Cardiac septum (tissue), 1 donor: ENCODE measurements around the gene RIIAD1. TPM values are rescaled to one million over a fixed set of nuclear protein-coding genes. Genes with fewer than 3 reads are reported as not detected.
A peak's percentile ranks its signal among the peaks of the same experiment; 100 is the strongest.

ENCODE experiments used
- DNase-seq: peaks from one replicate; pipeline ENCODE4 v3.0.0-alpha.2; 2020; ENCODE audit warnings: low spot score
- intact Hi-C: fragments of 100-400 bp; cut with DNase I; formaldehyde crosslinking; loops from one replicate; pipeline ENCODE4 v1.14.0; 2022
- total RNA-seq: library from RNA; stranded (reverse); fragmentation: NEBNext Ultra II Directional; extraction: Animal tissue kit (Norgen Biotek cat#: 25700); gene quantifications from one replicate; pipeline ENCODE4 v1.2.1, GENCODE V29; 2021
- donor health status: DM: no; HTN: no; CAD: no.

Gene RIIAD1
- total RNA-seq, 1 donor from 2014 or later: 4.3 TPM

DNA sequence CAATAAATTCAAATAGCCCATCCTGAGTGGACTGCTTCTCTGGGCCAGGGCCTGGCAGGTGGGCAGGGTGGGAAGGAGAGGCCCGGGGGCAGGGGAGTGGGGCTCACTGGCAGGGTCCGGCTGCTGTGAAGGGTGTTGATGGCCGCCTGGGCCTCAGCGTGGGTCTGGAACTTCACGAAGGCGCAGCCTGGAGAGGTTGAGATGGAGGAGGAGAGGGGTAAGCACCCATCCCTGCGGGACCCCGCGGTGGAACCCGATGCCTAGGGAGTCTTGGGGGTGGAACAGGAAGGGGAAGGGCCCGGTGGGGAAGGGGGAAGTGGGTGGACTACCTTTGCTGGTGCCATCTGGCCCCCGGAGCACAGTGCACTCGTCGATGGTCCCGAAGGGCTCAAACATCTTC, 12.4 kb upstream of the RIIAD1 start:
- intact Hi-C loops: no loop called here
- peak; percentile 50 for DNase-seq

DNA sequence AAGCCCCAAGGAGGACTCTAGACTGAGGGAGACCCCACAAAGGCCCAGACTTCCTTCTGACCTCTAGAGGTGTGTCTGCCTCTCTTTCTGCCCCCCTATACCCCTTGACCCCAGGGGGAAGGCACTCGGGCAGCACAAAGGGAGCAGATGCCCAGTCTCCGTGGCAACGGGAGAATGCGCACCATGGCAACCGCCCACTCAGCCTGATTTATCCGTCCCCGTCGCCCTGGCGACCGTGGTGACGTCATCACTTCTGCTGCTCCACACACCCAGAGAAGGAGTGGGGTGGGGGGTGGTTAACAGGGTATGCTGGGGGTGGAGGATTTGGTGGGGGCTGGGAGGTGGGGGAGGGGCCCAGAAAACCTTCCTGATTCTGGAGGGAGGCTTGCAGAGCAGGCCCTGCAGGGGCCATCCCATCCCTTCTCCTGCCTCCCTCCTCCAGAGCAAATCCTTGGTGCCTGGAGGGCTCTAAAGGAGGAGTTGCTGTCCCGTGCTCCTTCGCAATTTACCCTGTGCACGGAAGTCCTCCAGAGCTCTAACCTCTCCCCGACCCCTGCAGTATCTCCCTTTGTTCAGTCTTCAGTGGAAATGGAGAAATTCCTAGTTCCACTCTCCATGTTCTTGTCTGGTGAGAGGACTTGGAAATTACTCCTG, 11.0 kb upstream of the RIIAD1 start:
- intact Hi-C loops: no loop called here
- DNase-seq: peak; percentile 64

DNA sequence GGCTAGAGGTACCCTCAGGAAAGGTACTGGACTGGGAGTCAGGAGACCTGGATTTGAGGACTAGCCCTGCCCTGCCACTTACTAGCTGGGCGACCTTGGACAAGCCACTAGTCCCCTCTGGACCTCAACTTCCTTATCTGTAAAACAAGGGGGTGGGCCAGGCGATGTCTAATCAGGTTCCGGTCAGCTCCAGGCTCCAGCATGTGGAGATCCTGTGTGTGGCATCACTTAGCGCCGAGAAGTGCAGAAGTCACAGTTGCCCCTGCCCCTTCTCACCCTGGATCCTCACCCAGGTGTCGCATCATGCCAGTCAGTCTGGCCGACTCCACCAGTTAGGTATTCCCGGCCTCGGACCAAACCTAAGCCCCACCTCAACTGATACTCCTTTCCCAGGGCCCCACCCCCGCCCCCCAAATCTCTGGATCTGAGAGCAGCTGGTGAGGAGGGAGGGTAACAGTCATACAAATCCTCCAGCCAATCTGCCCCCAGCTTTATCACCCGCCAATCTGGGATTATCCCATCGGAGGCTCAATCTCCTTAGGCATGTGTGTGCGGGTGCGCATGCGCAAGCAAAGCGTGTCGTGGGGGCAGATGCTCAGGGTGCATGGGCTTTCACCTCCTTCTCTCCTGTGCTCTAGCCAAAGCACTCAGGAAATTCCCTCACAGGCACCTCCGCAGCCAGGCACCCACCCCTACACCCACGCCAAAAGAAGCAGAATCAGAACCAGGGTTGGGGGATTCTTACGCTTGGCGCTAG, 10.1 kb upstream of the RIIAD1 start:
- DNase-seq: peak; percentile 60
- intact Hi-C loops: no loop called here

DNA sequence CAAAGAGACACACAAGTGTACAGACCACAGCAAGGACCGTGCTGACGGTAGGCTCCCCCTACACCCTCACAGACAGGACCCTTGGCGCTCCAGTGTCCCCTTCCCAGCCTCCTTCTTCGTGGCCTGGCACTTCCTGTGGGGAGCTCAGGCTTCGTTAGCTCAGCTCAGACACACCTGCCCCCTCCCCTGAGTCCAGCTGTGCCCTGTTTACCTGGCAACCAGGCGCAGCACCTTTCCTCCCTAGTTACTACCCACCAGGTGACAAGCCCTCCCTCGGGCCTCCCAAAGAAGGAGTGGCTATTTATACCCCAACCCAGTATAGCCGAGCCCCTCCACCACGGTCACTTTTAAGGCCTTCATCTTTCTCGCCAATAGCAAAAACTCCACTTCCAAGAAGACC, 9.4 kb upstream of the RIIAD1 start:
- peak; percentile 39 for DNase-seq
- intact Hi-C loops: no loop called here

DNA sequence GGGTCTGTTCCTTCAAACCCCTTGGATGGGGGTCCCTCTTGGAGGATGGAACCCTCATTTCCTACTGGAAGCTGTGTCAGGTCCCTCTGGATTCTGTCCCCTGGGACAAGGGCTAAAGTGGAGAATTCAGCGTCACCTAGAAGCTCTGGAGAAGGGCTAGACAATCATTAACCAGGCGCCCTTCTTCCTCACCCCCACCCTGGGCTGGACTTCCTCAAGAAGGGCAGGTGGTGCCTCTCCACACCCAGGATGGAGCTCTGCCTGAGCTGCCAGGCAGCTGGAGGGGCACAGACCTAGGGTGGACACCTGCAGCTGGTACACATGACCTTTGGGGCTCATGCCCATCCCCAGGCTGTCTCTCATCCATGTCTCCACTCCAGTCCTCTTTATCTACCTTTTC, 8.3 kb upstream of the RIIAD1 start:
- intact Hi-C loops: no loop called here

DNA sequence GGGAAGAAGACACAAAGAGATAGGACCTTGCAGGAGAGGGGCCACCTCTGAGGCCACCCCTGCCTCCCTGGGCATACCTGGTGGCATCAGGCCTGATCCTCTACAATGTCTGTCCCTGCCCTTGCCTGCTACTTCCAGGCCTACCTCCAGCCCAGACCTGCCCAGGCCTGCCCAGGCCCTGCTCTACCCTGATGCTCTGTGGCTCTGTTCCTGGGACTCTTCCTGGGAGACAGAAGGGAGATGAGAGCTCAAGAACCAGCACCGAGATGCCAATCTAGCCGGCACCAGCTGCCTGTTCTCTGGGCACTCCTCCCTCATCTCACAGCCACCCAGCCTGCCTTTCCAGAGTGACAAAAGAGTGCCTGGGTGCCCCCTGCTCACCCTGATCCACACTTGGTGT, 7.4 kb upstream of the RIIAD1 start:
- peak; percentile 67 for DNase-seq
- intact Hi-C loops: no loop called here

More for the DNA sequence above, 8.3 kb upstream of the RIIAD1 start:
- DNase-seq: peak; percentile 24

DNA sequence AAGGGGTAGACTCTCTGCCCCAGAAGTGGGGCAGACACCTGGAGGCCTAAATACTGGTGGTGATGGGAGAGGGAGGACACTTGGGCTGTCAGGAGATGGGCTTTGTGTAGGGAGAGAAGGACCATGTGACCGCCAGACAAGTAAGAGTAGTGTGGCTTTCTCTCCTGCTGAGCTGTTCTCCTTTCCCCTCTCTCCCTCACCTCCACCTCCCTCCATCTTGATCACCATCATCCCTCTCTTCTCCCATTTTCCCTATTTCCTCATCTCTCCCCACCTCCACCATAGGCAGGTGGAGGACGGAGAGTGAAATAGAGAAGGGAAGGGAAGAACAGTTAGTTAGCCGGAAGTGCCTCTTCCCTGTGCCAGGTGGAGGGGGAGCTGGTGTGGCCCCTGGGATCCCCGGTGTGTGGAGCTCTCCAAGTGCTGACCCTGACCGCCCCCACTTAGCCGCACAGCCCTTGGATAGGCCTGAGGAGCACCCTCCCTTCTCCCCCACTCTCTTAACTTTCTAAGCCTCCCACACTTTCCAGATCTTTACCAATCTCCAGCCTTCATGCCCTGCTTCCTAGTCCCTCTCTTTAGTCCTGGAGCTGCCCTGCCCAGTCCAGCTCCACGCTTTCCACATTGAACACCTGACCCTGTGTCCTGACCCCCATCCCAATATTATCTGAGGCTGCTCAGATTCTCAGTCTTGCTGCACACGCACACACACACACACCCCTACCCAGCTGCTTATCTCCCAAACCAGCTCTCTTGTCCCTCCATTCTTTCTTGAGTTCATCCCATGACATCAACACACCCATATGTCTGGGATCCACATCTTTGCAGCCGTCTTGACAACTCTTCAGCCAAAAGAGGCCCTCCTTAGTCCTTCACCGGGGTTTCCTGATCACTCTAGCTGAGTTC, 6.2 kb upstream of the RIIAD1 start:
- intact Hi-C loops: no loop called here
- no peak for DNase-seq

DNA sequence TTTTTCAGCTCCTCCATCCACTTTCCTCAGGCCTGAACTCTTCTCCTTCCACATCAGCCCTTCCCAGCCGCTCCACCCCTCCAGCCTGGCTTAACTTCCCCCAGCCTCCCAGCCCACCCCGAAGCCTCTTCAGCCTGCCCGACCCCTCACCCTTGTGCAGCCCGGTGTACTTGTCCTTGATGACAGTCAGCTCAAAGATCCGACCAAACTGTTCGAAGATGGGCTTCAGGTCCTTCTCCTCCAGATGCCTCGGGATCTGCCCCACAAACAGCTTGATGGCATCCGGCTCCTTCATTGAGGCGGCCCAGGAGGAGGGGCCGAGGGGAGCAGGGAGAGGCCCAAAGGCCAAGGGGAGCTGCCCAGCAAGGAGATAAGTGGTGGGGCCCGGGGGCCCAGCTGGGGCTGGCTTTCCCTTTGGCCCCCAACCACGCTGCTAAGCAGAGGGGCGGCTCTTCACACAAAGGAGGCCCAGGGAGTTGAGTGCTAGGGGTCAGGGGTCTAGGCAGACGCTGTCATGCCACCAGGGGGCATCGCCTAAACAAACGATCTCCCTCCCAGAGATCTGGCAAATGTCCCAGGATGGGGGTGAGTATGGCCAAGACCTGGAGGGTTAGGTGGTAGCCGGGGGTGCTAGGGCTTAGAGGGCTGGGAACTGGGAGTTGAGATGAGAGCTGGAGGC, 5.5 kb upstream of the RIIAD1 start:
- intact Hi-C loops: no loop called here
- DNase-seq: no peak

DNA sequence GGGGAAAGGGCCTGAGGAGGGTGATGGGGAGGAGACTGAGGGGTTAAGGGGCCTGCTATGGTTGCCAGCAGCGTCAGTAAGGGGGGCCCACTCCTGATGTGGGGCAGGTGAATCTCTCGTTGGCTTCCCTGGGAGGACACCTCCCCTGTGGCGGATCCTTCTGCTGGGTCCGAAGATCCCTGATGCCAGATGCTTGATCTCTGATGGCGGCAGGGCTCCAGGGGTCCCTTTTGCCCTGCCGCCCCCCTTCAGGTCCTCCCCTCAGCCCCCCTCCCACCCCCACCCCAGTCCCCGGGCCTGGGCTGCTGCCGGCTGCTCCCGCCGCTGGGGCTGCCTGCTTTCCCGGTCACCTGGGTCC, 4.9 kb upstream of the RIIAD1 start:
- DNase-seq: no peak
- intact Hi-C loops: no loop called here

DNA sequence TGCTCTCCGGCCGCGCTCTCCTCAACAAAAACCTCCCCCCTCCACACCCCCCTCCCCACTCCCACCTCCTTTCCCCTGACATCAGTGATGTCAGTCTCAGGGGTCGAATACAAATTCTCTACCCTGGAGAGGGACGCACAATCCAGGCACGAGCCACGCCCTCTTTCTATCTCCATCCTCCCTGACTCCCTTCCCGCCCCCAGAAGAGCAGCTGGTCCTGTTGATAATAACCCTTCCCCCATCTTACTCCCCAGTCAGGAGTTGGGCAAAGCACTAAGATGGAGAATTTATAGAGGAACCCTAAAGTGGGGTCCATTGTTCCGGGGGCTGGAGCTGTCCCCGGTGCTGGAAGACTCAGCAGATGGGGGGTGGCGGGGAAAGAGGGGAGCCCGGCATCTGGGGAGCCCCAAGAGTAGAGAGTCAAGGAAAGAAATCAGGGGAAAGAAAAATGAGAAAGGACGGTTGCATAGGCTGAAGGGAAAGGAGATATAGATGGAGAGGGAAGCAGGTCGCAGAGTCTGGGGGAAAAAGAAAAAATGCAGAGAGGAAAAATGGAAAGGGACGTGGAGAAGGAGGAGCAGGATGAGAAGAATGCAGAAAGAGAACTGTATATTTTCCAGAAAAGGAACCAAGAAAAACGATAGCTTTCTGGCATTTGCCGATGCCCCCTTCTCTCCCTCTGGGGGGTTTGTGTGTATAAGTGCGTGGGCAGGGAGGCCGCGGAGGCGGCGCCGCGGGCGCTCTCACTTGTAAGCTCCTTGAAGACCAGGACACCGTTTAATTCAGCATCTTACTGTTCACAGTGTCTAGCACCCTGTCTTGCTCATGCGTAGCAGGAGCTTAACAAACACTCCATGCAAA, 4.3 kb upstream of the RIIAD1 start, which contains the start of gene CELF3:
CELF3 (minus strand) TSS at position 33 of the 861 bp plus-strand sequence. CDS start 783 bp downstream, outside the sequence.
- no peak for DNase-seq
- intact Hi-C loops: no loop called here

DNA sequence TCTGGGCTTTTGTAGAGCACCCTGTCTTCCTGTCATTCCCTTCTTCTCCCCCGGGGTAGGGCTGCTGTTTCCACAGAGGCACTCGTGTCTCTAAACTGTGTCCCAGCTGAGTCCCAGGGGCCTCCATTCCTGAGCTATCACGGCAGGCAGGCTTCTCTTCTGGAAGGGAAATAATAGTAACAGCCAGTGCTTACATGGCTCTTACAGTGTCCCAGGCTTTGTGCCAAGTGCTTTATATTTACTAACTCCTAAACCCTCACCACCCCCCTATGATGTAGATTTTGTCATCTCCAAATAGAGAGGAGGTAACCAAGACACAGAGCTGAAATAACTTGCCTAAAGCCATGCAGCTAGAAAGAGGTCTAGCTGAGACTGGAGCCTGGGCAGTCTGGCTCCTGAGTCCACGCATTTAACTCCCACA, 3.3 kb upstream of the RIIAD1 start:
- intact Hi-C loops: no loop called here
- DNase-seq: no peak

DNA sequence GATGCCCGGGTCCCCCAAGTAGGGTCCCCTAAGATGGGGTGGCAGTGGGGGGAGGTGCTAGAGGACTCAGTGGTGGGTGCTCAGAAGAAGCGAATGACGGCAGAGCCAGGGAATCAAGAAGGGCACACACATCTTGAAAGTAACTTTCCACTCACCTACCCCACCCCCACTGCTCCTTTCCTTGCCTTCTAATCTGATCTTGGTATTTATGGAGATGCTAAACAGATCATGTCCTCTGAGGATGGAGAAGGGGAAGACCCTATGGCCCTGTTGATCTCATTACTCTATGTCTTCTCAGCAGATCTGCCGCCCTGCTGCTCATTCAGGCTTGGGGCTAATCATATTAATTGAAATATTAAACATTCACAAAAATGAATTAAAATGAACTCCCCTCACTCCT, 2.7 kb upstream of the RIIAD1 start:
- DNase-seq: no peak
- intact Hi-C loops: no loop called here

DNA sequence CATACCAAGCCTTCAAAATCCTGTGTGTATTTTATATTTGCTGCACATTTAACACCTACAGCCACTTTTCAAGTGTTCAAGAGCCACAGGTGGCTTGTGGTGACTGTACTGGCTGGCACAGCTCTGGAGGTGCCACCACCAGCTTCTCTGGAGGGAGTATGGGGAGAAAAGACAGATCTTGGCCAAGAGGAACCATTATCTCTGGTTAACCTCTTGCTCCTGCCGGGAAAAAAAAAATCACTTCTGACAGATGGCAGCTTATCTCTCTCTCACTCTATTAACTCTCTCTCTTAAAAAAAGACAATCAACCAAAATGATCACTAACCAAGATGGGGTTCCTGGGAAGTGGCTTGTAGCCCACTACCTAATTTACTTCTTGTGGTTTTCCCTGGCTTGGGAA, 1.2 kb upstream of the RIIAD1 start:
- no peak for DNase-seq
- intact Hi-C loops: no loop called here

DNA sequence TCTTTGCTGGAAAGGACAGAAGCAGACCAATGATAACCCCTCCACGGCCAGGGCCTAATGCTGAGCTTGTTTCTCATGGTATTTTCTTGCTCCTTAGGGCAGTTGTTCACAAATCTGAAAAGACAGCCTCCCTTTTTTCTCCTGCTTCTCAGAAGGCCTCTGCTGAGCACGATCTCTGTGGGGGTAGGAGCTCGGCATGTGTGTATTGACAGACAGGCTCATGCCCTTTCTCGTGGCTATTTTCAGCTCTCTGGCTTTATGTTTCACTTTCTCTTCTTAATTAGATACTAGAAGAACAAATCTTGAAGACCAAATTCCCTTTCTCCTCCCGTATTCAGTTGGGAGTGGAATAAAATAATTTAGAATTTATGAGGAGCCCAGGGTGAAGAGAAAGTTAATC, 768 bp upstream of the RIIAD1 start:
- DNase-seq: peak; percentile 67
- intact Hi-C loops: no loop called here

DNA sequence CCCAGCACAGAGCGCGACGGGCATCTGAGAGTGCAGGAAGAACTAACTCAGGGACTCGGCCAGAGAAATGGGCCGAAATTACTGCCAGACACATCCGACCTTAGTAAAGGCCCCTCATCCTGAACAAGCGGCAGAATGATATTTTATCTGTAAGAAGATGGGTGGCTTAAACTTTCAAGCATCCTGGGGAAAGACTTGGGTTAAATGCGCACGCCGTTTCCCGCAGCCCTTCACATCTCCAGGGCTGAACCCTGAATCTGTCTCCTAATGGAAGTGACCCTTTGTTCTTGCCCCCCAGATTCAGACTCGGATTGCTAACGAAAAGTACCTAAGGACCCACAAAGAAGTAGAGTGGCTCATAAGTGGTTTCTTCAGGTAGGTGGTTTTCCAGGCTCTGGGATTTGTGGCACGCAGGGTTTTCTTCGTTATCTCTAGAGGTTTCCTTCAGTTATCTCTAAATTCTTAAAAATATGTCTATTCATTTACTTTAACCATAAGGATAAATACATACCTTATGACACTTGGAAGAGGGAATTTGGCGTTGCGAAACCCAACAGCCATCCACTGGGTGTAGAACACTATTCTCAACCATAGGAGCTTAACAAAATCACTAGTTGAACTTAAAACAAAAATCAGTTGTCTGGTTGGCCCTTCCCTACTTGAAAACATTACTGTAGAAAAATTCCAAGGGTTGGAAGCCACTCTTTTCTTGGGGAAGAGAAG, 627 bp downstream of the RIIAD1 start:
- DNase-seq: no peak
- intact Hi-C loops: no loop called here

DNA sequence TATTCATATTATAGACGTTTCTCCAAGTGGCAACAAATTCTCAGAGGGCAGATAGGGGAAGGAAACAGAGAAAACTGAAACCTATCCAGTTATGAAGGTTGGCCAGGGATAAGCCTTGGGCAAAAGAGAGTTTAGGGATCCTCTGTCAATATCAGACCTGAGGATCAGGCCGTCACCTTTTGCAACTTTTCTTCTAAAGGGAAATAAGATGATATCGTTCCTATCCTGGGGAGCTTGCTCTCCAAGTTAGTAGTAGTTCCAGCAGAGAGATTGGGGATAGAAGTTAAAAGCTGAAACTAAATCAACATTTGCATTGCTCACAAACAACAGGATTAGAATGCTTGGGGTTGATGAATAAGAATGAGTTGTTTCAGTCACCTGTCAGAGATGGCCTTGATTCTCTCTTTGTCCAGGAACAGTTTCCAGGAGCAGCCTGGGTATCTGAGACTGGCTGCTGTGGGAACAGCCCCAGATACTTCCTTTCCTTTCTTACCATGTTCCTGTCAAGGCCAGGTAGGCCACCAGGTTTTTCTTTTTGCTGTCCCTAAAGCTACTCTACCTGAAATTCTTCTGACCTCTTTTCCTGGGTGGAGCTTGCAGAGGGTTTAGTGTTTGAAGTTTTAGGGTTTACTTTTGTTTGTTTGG, 2.5 kb downstream of the RIIAD1 start:
- intact Hi-C loops: no loop called here
- no peak for DNase-seq

DNA sequence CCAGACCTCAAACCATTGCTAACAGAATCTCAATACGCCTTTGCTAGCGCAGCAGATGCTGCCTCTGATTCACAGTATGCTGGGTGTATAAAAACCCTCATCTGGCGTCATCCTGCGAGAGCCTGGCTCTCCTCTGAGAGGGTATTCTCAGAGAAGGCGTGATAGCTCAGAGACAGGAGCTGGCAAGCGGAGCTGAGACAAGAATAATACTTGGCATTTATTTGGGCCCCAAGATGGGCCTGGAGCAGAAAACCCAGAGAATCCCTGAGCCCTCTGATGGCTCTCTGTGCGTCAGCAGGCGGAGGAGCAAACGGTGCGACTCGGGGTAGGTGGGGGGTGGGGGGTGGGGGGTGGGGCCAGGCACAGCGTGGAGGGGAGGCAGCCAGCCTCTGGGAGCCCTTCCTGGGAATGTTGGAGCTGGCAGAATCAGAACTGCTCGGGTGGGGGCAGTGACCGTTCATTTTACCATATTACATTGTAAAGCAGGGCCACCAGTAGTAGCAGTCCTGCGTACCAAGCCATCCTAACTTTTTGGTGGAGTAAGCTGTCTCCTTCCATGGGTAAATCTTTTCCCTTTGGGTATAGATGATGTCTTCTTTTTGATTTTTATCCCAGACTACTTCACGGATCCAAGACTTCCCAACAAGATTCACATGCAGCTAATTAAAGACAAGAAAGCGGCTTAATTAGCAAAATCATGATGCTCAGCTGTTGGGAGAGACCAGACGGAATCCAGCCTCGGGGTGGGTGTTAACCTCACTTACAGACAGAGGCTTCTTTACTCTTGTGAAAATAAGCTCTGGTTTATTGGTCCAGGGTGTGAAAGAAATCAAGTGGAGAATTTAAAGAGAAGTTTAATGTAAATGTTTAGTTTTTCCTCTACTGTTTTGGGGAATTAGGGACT, 7.1 kb downstream of the RIIAD1 start:
- intact Hi-C loops: loop anchor here (5.0 kb wide), 1 partner anchor 116 kb away; the partner anchor contains the start of gene SNX27
- DNase-seq: peak; percentile 70
